Hepatocyte (in vitro differentiated cells): ENCODE results near the gene LAMA3.
"Not testable (repeated sequence)": the region's sequence is repeated elsewhere in the genome, so short reads cannot be mapped to it uniquely, and the experiment has no call there.

ENCODE experiments used
- CTCF ChIP-seq: fragments of 200-600 bp; sonication (generic); IDR thresholded peaks from 2 replicates; pipeline ENCODE4 v1.5.1; 2016; ENCODE audit warnings: antibody characterized with exemption, mild to moderate bottlenecking; ENCODE audit not compliant: poor library complexity
- EZH2 ChIP-seq: fragments of 200-600 bp; sonication (generic); IDR thresholded peaks from 2 replicates; pipeline ENCODE4 v1.6.1; 2016; ENCODE audit warnings: antibody characterized with exemption, mild to moderate bottlenecking, borderline replicate concordance

GRCh38 chr18:23733265-23733664, 44.0 kb downstream of the LAMA3 start:
- not testable (repeated sequence) for TF ChIP-seq CTCF, EZH2
